HL-60 (cell line): ENCODE measurements around the gene DDX28.

Experiments used
- DNase-seq, 2 experiments: peaks; one replicate each; pipeline ENCODE4 v3.0.0-alpha.2; 2010 to 2020; ENCODE audit warnings: low read depth in 1 of 2, low spot score in 1 of 2
- H3K27ac ChIP-seq: fragments of 250-450 bp; sonication (Bioruptor Pico); replicated peaks from 2 replicates; pipeline ENCODE4 v1.5.1; 2020; ENCODE audit warnings: mild to moderate bottlenecking, moderate library complexity
- H3K27me3 ChIP-seq: fragments of 250-450 bp; sonication (Bioruptor Pico); 2 replicates; pipeline ENCODE4 v1.5.1; 2021; ENCODE audit warnings: mild to moderate bottlenecking, moderate library complexity; ENCODE audit not compliant: insufficient read depth, poor library complexity, severe bottlenecking
- H3K4me3 ChIP-seq: replicated peaks from 2 replicates; pipeline ENCODE4 v1.5.1; 2011; ENCODE audit warnings: mild to moderate bottlenecking, control low read depth, low read length; ENCODE audit not compliant: insufficient read depth
- CTCF ChIP-seq: IDR thresholded peaks from one replicate; pipeline ENCODE4 v1.5.1; 2011; ENCODE audit warnings: low read length, control low read depth, inconsistent platforms; ENCODE audit not compliant: insufficient read depth
- GABPA ChIP-seq: IDR thresholded peaks from 2 replicates; pipeline ENCODE4 v1.6.1; 2012; ENCODE audit warnings: low read depth
- POLR2AphosphoS5 ChIP-seq: IDR thresholded peaks from 2 replicates; pipeline ENCODE4 v1.6.1; 2012; ENCODE audit warnings: low read depth
- REST ChIP-seq: IDR thresholded peaks from 2 replicates; pipeline ENCODE4 v1.6.1; 2012; ENCODE audit warnings: low read depth; ENCODE audit not compliant: insufficient replicate concordance
- SPI1 ChIP-seq: IDR thresholded peaks from 2 replicates; pipeline ENCODE4 v1.6.1; 2012; ENCODE audit warnings: low read depth, mild to moderate bottlenecking, borderline replicate concordance

The DDX28 gene

GRCh38 chr16:68068926-68069325 is 45.9 kb upstream of the DDX28 start:
- H3K27ac ChIP-seq, result no peak overlapping the region
- H3K27me3 ChIP-seq, result no peaks in the 10 kb centered on the region
- no peak for TF ChIP-seq REST
- no peak for TF ChIP-seq POLR2AphosphoS5
- no peak for TF ChIP-seq SPI1
- no peak for TF ChIP-seq CTCF
- TF ChIP-seq GABPA, result no peak
- no peak overlapping the region for H3K4me3 ChIP-seq
- DNase-seq, result no peak

- Histone ChIP-seq H3K27ac (no peak overlapping the region; the same call in 1 of the 2 replicates), H3K4me3 (no peak overlapping the region), H3K27me3 (no peaks in the 10 kb centered on the region)
- no peak for TF ChIP-seq SPI1
- TF ChIP-seq GABPA, result no peak
- no peak for TF ChIP-seq CTCF
- no peak for DNase-seq
Measured at GRCh38 chr16:68066763-68067162, 43.7 kb upstream of the DDX28 start.

GRCh38 chr16:68065716-68066305 is 42.8 kb upstream of the DDX28 start:
- DNase-seq, result no peak
- H3K27ac ChIP-seq, result peak overlapping the region; percentile 66; the same call in 1 of the 2 replicates
- H3K27me3 ChIP-seq, result no peaks in the 10 kb centered on the region
- TF ChIP-seq GABPA, result no peak
- no peak for TF ChIP-seq REST
- no peak for TF ChIP-seq CTCF
- TF ChIP-seq SPI1, result no peak
- TF ChIP-seq POLR2AphosphoS5, result no peak
- no peak overlapping the region for H3K4me3 ChIP-seq

- DNase-seq, result peak in 1 of 2 experiments; percentile 86
- TF ChIP-seq SPI1 (no peak), GABPA (no peak), REST (no peak), POLR2AphosphoS5 (no peak), CTCF (peak; percentile 79)
- no peaks in the 10 kb centered on the region for H3K27me3 ChIP-seq
- H3K27ac ChIP-seq, result peak overlapping the region; percentile 66
- no peak overlapping the region for H3K4me3 ChIP-seq
Measured at GRCh38 chr16:68064791-68065365, 41.8 kb upstream of the DDX28 start.
